GM18868 (cell line): ENCODE data around the gene MAST1.
"Not testable (repeated sequence)": the region's sequence is repeated elsewhere in the genome, so short reads cannot be mapped to it uniquely, and the experiment has no call there.

Experiments
- ATAC-seq: cut with Tn5 transposase; IDR thresholded peaks from one replicate; pipeline ENCODE4 v1.9.1; 2021; ENCODE audit warnings: mild to moderate bottlenecking, moderate library complexity; ENCODE audit not compliant: unreplicated experiment

The MAST1 gene

DNA sequence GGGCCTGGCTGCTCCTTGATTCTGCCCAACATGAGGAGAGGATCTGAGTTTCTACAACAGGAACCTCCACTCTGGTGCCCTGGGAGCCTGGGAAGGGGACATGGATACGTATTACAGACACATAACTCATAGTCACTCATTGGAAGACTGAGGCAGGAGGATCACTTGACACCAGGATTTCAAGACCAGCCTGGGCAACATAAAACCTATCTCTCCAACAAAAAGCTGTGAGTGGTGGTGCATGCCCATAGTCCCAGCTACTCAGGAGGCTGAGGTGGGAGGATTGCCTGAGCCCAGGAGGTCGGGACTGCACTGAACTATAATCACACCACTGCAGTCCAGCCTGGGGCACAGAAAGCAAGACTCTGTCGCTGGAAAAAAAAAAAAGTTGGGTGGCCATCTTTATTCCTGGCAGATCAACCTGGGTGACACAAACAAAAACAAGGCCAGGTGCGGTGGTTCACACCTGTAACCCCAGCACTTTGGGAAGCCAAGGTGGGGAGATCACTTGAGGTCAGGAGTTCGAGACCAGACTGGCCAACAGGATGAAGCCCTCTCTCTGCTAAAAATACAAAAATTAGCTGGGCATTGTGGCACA, 49.8 kb downstream of the MAST1 start:
- no peak for ATAC-seq

GRCh38 chr19:12890299-12890786, 52.0 kb downstream of the MAST1 start:
- not testable (repeated sequence) for ATAC-seq

- peak; percentile 92 for ATAC-seq
Observed at GRCh38 chr19:12890787-12891552, 52.7 kb downstream of the MAST1 start, which contains the start of gene GCDH. TSS of gene GCDH (plus strand) at chr19:12891160. CDS start at chr19:12891305, 145 bp downstream.

DNA sequence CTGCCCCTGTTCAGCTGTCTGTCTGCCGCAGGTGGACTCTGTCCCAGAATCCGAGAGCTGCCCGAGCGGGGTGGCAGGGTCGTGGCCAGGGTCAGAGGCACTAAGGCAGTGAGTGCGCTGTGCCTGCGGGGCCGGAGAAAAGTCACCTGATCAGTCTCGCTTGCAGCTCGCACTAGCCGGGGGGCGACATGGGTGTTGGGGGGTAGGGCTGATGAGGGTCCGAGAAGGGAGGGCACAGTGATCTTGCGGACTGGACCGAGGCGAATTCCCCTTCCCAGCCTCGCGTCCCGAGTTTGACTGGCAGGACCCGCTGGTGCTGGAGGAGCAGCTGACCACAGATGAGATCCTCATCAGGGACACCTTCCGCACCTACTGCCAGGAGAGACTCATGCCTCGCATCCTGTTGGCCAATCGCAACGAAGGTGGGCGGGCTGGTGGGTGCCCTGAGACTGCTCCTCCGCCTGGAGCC, 53.3 kb downstream of the MAST1 start:
- peak; percentile 3 for ATAC-seq

DNA sequence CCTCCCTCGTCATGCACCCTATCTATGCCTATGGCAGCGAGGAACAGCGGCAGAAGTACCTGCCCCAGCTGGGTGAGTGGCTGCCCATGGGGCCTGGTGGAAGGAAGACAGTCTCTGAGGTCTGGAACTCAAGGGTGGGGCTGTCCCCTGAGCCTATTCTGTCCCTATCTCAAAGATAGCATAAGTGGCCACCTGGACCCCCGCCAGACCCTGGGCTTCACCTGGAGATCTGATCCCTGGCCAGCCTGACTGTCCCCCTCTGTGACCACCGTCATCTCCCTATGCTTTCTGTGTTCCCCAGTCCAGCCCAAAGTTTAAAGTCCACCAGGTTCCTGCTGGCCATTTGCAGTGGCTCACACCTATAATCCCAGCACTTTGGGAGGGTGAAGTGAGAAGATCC, 55.3 kb downstream of the MAST1 start:
- ATAC-seq = no peak

- no peak for ATAC-seq
Observed at GRCh38 chr19:12896460-12896859, 58.1 kb downstream of the MAST1 start.

- ATAC-seq = no peak
Observed at GRCh38 chr19:12899891-12900518, 61.7 kb downstream of the MAST1 start.

DNA sequence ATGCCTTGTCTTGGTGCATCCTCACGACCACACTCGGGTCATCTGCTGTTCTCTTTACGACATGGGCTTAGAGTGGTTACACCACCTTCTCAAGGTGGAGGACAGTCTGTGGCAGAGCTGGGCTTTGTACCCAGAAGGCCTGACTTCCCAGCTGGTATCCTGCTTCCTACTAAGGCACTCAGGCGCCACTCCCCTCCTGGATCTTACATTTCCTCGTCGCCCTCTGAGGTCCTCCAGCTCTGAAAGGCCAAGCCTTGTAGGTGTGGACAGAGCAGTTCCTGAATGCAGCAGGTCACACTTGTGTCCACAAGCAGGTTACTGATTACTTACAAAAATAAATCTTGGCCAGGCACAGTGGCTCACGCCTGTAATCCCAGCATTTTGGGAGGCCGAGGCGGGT, 68.9 kb downstream of the MAST1 start:
- ATAC-seq = no peak

- no peak for ATAC-seq
Observed at GRCh38 chr19:12912571-12912970, 74.3 kb downstream of the MAST1 start.

GRCh38 chr19:12913011-12913561, 74.8 kb downstream of the MAST1 start:
- no peak for ATAC-seq

- ATAC-seq = no peak
Observed at GRCh38 chr19:12913851-12914690, 75.8 kb downstream of the MAST1 start.

DNA sequence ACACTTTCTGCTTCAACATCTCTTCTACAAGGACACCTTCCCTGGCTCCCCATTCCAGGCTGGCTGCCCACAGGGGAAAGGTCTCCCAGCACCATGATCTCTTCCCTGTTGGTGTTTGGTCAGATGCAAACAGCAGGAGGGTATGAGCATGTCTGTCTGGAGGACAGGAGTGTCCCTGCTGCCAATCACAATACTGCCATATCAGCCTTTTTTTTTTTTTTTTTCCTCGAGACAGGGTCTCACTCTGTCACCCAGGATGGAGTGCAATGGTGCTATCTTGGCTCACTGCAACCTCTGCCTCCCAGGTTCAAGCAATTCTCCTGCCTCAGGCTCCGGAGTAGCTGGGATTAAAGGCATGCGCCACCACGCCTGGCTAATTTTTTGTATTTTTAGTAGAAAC, 77.5 kb downstream of the MAST1 start:
- ATAC-seq = not testable (repeated sequence)

GRCh38 chr19:12918253-12918652, 79.9 kb downstream of the MAST1 start:
- ATAC-seq = no peak

- no peak for ATAC-seq
Observed at GRCh38 chr19:12921047-12921446, 82.7 kb downstream of the MAST1 start.

DNA sequence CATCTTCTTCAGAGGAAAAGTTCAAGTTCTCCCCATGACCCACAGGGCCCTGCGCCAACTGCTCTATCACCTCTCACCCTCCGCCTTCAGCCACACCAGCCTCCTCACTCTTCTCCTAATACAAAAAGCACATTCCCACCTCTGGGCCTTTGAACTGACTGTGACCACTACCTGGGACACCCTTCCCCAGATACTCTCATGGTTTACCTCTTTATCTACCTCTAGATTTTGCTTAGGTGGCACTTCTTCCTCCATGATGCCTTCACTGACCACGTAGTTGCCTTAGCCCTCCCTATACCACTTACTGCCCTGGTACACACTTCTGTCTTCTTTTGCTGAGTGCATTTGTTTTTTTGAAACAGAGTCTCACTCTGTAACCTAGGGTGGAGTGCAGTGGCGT, 84.6 kb downstream of the MAST1 start:
- no peak for ATAC-seq
